Right forelimb (tissue), 1 donor: Measurements from ENCODE around the gene PTPRD.

ENCODE experiments used
- DNase-seq: peaks from one replicate; pipeline ENCODE4 v3.0.0-alpha.2; 2018

Gene PTPRD

GRCh38 chr9:10146517-10147331, 466.1 kb downstream of the PTPRD start:
- no peak for DNase-seq

DNA sequence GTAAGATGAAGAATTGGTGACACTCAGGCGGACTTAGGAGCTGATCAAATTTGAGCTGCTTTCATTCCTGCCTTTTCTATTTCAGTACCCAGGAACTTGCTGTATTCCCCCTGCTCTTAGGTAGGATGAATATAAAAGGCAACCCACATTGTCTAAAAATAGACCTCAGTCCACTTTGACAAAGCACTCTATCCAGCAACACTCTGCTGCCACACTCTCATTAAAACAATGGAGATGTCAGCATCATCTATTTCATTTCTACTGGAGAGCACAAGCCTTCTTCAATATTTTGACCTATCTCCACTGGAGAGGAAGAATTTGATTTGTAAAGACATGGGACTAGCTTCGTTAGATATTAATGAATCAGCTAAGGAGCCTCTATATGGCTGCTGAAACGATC, 468.4 kb downstream of the PTPRD start:
- no peak for DNase-seq

DNA sequence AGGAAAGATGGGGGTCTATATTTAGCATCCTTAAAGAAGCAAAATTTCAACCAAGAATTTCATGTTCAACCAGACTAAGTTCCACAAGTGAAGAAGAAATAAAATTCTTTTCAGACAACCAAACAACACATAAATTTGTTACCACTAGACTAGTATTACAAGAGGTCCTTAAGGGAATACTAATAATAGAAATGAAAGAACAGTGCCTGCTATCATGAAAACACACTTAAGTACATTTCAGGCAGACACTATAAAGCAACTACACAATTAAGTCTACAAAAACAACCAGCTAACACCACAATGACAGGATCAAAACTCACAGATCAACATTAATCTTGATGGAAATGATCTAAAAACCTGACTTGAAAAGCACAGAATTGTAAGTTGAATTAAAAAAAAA, 477.2 kb downstream of the PTPRD start:
- no peak for DNase-seq

GRCh38 chr9:10134266-10134665, 478.5 kb downstream of the PTPRD start:
- no peak for DNase-seq

DNA sequence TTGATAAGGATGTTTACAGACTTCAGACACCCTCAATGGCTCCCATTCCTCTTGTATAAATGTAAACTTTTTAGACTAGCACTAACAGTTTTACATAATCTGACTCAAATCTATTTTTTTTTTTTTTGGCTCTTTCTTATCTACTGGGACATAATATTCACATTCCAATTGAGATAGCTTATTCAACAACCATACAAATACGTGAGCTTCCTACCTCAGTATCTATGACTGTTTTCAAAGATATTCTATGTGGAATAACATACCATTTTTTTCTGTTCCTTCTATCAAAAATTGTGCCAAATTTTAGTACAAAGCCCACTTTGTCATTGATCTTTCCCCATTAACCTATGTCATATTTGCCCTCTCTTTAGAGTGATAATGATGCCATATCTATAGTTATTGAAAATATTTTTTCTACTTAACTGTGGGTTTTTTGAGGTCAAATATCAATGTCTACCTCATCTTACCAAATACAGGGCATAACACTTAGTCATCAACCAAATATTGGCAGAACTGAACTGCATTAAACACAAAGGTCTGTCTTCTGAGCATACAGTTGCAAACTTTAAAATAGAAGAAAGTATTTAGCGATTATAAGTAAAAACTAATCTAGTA, 482.6 kb downstream of the PTPRD start:
- no peak for DNase-seq

DNA sequence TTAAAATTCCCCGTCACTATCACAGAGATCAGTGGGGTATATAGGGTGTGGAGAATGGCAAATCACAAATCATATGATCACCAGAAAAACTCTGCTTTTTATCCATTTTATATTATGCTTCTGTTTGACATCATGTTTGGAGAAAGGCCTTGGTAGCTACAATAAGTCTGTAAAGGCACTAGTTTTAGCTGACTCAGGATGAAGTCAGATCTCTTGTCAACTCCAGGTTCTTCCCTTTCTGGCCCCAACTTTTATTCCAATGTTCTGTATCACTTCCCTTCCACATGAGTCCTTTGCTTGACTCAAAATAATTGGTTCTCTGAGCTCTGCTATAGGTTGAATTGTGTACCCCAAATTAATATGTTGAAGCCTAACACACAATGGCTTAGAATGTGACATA, 484.9 kb downstream of the PTPRD start:
- no peak for DNase-seq

GRCh38 chr9:10112798-10113197, 500.0 kb downstream of the PTPRD start:
- no peak for DNase-seq

DNA sequence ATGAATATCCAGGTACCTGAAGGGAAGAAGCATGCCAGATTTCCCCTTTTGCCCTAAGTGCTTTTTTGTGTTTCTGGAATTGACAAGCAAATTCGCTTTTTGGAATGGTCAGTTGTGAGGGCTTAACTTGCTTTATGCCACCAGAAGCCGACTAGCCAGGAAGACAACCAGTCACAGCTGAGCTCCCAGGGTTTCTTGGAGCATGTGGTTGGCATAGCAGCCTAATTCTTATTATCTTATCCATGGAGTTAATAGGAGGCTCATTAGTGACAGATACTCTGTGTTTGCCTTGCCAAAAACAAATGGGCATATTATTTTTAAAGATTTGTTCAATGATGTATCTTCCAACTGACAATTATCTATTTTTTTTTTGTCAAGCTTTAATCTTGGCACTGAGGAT, 500.7 kb downstream of the PTPRD start:
- no peak for DNase-seq

DNA sequence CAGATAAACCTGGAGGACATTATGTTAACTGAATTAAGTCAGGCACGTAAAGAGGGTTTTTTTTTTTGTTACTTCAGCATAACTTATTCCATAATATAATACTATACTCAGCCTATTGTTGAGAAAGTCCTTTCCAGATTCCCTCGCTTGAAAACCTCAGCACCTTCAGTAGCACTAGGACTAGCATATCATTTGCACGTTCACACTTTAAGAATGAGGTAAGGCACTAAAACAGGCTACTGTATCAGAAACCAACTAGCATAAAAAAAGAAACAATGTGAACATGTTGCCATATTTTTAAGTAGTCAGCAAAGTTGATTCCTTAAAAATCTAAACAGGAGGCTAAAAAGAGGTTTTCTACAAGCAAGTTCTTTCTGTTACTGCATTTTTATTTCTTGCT, 504.0 kb downstream of the PTPRD start:
- no peak for DNase-seq

- no peak for DNase-seq
These were observed 508.0 kb downstream of the PTPRD start for GRCh38 chr9:10104774-10105173.

DNA sequence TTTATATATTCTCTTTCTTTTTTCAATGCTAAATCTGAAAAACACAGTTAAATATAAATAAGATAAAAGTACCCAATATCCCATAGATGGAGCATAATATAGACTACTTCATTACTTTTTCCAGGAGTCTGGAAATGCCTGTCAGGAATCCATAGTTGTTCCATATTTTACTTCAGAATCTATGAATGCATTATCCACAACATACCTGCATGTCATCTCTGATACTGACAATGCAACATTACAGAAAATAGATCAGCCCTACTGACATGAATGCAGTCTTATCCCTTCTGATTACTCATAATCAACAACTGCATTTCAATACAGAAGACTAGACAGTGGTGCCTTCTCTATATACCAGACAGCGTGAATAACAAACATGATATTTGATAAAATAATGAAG, 517.6 kb downstream of the PTPRD start:
- no peak for DNase-seq

DNA sequence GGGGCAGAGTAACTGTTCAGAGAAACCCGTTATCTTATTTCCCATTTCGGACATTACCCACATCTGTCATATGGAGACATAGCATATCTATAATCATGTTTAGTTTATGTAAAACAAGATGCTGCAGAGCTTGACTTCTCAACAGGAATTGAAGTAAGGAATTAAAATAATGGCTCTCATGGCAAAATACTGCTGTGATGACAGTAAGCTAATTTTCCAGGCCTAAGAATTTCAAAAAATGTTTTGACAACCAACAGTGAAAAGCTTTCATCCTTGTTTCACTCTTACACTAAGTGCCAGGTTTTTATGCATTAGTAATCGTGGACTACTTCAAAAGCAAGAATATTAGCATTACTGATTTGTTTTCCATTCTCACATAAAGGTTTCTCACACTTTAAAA, 518.2 kb downstream of the PTPRD start:
- DNase-seq, result no peak

DNA sequence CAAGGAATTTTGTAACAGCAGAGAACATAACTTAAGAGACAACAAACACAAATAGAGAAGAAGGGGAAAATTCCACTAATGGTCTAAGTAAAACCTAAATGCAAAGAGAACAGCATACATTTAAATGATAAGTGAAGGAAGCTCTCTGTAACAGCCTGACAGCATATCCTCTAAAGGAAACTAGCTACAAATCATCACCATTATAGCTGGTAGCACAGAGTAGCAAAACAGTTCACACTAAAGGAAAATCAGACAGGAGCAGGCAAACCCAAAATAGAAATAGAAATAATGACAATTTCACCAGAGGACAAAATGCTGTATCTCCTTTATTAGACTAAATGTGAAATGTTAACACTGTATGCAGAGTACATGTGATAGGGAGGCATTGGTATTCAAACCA, 532.8 kb downstream of the PTPRD start:
- DNase-seq, result no peak

DNA sequence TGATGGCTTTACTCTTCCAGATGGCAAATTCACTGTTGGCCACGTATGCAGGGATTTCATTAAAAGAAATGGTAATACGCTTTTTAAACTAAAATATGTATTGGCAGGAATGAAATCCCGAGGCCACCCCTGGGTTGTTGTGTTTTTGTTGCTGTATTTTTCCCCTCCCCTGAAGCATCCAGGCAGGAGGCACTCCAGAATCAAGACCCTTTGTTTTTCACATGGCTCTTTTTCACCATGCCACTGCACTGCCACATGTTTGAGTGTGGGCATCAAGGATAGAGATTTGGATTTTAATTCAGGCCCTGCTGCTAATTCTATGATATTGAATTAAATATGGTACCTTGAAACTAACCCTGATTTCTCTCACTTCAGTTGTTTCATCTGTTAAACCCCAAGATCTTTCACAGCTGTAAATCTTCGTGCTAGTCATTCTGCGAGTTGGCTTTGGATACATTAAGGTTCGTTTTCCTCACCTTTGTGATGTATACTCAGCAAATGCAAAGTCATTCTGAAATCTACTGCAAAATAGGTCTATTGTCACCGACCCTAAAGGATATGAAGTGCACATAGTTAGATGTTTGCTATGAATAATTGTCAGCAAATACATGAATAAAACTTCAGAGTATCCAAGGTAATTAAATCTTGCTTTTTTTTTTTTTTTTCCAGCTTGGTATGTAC, 533.4 kb downstream of the PTPRD start:
- no peak for DNase-seq

- no peak for DNase-seq
These were observed 541.2 kb downstream of the PTPRD start for GRCh38 chr9:10071579-10071978.

DNA sequence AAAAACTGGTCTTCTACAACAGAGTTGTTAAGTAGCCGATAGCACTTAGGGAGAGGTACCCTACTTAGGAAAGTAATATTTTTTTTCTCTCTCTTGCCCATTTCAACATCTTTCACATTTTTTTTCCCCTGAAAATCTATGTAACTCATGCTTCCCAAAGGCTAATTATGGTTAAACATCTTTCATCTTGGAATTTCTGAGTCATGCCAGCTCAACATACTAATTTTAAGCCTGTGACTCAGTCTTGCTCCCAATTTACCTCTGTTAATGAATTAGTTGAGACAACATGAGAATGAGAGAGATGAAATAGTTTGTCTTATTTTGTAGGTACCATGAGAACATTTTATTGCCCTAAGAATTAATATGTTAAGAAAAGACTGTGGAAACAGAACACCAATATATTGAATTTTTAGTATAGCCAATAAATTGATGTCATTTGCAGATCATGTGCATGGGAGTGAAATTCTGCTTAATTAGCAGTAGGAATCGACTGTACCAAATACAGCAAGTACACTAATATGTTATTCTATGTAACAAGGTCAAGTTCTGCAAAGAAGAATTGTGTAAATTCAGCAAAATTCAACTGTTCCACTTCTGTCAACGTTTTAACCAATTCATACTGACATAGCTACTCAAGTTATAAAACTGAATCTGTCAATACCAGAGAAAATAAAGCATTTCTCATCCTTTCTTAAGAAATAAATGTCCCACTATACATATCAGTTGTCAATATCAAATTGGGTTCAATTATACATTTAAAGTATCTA, 550.0 kb downstream of the PTPRD start:
- no peak for DNase-seq

GRCh38 chr9:10059044-10059443, 553.8 kb downstream of the PTPRD start:
- DNase-seq, result no peak

- no peak for DNase-seq
These were observed 556.9 kb downstream of the PTPRD start for GRCh38 chr9:10055886-10056395.

GRCh38 chr9:10054456-10054855, 558.3 kb downstream of the PTPRD start:
- no peak for DNase-seq

DNA sequence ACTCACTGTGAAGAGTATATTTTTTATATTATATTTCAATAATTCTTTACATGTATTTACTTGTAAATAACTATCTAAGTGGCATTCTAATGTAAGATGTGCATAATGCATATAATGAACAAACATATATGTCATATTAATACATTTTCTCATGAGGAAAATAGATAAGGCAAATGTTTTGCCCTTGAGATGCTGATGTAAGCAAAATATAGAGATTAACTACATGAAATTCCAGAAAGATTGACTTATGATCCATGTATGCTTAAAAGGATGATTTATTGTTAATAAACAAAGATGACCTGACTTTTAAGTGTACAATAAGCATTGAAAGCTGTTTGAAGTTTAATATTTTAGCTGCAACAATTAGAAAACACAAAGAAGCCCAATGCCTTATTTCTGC, 559.9 kb downstream of the PTPRD start:
- no peak for DNase-seq

DNA sequence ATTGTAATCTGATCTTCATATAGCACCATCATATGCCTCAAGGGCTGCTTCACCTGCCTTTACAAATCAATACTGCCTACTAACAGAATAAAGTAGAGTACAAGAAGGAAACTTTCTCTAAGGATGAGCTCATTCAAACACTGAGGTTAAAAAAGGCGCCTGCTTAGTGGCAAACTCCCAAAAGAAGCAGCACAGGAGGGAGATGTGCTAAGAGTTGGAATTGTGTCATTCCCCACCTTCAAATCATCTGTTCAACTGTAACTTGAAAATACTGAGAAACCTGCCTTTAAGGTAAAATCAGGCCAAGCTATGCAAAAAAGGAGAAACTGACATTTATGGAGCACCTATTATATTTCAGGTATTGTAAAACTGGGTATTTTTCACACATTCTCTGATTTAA, 560.6 kb downstream of the PTPRD start:
- DNase-seq, result no peak

DNA sequence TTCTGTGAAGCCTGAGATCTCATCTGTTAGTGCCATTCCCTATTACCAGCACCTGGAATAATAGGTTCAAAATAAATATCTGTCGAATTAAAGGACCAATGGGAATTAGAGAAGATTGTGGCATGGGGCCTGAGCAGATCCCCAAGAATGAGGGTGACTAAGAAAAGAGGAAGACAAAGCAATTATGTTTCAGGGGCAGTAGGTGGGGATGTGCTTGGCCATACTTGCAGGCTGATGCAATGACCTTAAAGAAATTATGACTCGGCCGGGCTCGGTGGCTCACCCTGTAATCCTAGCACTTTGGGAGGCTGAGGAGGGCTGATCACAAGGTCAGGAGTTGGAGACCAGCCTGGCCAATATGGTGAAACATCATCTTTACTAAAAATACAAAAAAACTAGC, 562.8 kb downstream of the PTPRD start:
- no peak for DNase-seq

GRCh38 chr9:10048994-10049393, 563.8 kb downstream of the PTPRD start:
- DNase-seq, result no peak
